HG03442 (cell line): ENCODE measurements around the gene BCL2L1.
A peak's percentile ranks its signal among the peaks of the same experiment; 100 is the strongest.
"Not testable (repeated sequence)": the region's sequence is repeated elsewhere in the genome, so short reads cannot be mapped to it uniquely, and the experiment has no call there.

ENCODE experiments used
- ATAC-seq: cut with Tn5 transposase; IDR thresholded peaks from one replicate; pipeline ENCODE4 v1.9.1; 2021; ENCODE audit warnings: mild to moderate bottlenecking, moderate library complexity; ENCODE audit not compliant: unreplicated experiment

The BCL2L1 gene

GRCh38 chr20:31661625-31662371 is 60.9 kb downstream of the BCL2L1 start:
- peak; percentile 61 for ATAC-seq

- no peak for ATAC-seq
These were observed 68.1 kb downstream of the BCL2L1 start for GRCh38 chr20:31654534-31654933.

DNA sequence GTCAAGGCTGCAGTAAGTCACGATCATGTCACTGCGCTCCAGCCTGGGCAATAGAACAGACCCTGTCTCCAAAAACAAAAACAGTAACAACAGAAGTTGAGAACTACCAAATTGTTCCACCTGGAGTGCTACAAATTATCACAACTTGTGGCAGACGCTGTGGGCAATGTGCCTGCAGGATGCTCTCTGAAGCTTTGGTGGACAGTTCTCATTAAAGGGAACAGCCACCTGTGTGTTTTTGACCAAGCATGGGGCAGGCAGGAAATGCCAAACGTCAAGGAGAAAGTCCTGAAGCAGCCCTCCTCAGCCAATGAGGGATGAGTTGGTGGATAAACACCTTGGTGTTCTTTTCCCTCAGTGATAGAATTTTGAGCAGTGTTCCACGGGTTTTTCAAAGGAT is 69.1 kb downstream of the BCL2L1 start:
- no peak for ATAC-seq

GRCh38 chr20:31652917-31653396 is 69.7 kb downstream of the BCL2L1 start:
- ATAC-seq, result no peak

GRCh38 chr20:31648104-31648503 is 74.6 kb downstream of the BCL2L1 start:
- not testable (repeated sequence) for ATAC-seq

DNA sequence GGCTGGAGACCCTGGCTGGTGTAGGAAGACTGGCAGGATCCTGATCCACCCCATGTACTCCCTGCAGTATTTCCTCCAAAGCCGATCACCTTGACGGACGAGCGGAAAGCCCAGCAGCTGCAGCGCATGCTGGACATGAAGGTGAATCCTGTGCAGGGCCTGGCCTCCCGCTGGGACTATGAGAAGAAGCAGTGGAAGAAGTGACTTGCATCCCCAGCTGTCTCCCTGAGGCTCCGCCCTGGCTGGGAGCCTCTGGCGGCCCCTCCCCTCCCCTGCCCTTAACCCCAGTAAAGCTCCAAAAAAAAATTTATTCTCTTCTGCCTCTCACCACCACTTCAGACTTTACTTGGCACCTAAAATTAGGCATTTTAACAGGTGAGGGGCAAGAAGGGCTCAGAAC is 78.0 kb downstream of the BCL2L1 start:
- ATAC-seq, result no peak

GRCh38 chr20:31643522-31643921 is 79.1 kb downstream of the BCL2L1 start:
- ATAC-seq, result no peak

DNA sequence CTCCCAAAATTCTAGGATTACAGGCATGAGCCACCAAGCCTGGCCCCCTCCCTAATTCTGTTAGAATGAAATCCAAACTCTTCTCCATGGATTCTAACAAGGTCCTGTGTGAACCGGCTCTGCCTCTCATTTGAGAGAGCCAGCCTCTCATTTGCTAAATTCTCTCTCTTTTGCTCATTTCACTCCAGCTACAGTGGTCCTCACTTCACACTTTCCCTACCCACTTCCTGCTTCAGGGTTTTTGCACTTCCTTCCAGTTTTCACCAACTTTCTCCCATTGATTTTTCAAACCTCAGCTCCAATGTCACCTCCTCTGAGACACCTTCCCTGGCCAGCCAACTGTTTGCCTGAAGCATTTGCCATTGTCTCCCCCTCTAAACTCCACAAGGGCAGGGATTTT is 79.8 kb downstream of the BCL2L1 start:
- ATAC-seq, result no peak

- ATAC-seq, result no peak
These were observed 81.3 kb downstream of the BCL2L1 start for GRCh38 chr20:31641391-31641790.

DNA sequence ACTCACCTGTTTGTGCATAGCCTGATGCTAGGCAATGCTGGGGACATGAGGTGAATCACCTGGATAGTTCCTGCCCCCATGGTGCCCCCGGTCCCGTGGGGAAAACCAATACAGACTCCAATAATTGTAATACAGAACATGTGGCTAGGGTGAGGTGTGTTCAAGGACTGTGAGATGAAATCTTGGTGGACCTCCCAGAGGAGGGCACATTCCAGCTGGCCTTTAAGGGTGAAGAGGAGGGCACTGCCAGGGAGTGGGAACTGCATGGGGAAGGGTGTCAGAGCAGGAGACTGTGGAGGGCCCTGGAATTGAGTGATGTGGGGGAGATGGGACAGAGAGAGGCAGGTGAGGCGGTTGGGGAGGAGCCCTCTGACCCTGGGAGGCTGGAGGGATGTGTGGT is 82.4 kb downstream of the BCL2L1 start:
- no peak for ATAC-seq

DNA sequence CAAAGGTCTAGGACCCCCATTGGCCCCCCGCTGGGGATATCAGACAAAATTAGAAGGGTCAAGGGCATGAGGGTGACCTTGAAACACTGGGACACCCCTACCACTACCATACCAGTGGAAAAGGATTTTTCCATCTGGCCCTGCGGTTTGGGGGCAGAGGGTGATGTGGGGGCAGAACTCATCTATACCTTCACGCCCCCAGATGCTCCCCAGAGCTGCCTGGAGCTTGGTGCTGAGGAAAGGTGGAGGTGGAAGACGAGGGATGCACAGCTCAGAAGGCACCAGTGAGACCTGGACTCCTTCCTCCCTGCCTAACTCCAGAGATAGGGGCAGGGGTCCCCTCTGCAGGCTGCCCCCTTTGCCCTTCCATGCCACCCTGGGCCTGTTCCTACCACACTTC is 83.9 kb downstream of the BCL2L1 start:
- no peak for ATAC-seq

DNA sequence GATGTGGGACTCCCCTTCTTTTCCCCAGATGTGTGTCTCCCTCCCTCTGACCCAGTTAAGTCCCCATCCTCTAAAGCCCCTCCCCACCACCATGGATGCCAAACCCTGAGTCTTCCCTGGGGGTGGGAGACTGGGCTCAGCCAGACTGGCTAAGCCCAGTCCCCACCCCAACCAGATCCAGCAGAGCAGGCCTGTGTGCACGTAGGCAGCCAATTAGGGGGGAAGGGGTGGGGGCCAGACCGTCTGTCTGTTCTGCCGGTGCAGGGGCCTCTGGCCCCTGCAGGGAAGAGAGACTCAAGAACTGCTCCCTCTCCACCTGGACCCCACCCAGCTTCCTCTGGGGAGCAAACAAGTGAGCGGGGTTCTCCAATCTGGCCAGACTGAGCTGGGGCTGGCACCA is 84.4 kb downstream of the BCL2L1 start:
- ATAC-seq, result no peak

GRCh38 chr20:31637660-31638059 is 85.0 kb downstream of the BCL2L1 start, which contains the start of gene COX4I2:
TSS of gene COX4I2 (plus strand) at chr20:31637912. CDS start at chr20:31639018, 1,106 bp downstream.
- no peak for ATAC-seq

GRCh38 chr20:31633339-31633914 is 89.2 kb downstream of the BCL2L1 start:
- ATAC-seq, result no peak

DNA sequence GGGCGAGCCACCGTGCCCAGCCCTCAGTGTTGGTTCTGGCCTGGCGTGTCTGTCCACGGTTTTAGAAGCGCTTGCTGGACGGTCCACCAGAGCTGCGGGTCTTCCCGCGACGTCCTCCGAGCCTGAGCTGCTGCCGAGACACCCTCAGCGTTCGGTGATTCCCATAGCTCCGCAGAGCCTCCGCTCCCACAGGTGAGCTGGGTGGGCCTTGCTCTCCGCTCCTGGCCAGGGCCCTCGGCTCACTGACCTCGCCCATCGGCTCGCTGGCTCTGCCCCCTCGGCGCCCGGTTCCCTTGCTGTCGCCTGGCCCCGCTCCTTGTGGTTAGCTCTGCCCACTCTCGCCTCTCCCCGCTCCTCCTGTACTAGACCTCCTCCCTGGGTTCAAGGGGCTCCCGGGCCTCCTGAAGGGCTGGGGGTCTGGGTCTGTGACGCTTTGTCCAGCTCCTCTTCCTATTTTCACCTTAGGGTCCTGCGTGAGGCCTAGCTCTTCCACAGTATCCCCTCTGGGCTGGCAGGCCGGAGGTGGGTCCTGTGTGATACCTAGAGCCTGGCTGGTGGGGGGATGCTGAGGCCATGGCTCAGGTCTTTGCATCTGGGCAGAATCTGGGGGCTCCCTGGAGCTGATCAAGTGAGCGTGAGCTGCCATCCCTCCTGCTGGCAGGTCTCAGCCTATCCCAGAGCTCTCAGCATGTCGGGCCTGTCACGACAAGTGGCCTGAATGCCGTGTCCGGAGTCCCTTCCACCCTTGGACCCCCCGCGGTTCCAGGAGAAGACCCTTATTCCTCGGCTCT is 89.9 kb downstream of the BCL2L1 start:
- no peak for ATAC-seq

DNA sequence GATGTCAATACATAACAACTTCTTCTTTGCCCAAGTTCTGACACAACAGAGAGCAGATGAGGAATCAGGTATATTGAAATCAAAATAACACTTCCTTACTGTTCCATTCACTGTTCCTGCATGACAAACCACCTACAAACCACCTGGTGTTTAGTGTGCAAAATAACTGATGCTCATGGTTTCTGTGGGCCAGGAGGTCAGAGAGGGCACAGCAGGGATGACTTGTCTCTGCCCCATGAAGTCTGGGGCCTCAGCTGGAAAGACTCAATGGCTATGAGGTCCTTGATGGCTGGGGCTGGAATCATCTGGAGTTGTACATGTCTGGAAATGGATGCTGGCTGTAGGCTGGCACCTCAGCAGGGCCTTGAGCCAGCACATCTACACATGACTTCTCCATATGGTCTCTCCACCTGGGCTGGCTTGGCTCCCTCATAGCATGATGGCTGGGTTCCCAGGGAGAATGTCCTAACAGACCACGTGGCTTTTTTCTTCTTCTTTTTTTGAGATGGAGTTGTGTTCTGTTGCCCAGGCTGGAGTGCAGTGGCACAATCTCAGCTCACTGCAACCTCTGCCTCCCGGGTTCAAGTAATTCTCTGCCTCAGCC is 92.4 kb downstream of the BCL2L1 start:
- no peak for ATAC-seq

DNA sequence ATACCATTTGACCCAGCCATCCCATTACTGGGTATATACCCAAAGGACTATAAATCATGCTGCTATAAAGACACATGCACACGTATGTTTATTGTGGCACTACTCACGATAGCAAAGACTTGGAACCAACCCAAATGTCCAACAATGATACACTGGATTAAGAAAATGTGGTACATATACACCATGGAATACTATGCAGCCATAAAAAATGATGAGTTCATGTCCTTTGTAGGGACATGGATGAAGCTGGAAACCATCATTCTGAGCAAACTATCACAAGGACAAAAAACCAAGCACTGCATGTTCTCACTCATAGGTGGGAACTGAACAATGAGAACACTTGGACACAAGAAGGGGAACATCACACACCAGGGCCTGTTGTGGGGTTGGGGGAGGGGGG is 94.6 kb downstream of the BCL2L1 start:
- ATAC-seq, result not testable (repeated sequence)

DNA sequence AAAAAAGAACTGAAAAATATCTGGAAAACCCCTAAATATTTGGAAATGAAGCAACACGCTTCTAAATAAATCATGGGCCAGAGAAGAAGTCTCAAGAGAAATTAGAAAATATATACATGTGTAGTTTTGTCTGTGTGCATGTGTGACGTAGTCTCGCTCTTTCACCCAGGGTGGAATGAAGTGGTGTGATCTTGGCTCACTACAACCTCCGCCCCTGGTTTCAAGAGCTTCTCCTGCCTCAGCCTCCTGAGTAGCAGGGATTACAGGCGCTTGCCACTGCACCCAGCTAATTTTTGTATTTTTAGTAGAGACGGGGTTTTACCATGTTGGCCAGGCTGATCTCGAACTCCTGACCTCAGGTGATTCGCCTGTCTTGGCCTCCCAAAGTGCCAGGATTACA is 96.1 kb downstream of the BCL2L1 start:
- not testable (repeated sequence) for ATAC-seq

GRCh38 chr20:31623123-31623505 is 99.6 kb downstream of the BCL2L1 start:
- ATAC-seq, result not testable (repeated sequence)

DNA sequence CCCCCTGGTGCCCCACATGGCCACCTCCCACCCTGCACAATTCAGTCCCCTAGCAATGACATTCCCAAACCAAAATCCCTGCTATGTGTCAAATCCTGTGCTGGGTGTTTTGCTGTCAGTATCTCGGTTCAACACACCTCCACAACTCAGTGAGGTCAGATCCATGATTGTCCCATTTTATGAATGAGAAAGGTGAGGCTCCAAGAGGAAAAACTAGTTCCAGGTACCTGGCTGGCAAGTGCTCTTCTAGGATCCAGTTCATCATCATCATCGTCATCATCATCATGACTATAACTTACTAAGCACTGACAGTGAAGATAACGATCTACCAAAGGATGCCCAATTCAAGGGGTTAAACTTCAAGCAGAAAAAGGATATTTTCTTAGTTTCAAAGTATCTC is 102.4 kb downstream of the BCL2L1 start:
- ATAC-seq, result no peak

- ATAC-seq, result no peak
These were observed 105.1 kb downstream of the BCL2L1 start for GRCh38 chr20:31617432-31618104.
